Liver (tissue), 9 donors: ENCODE data around the gene CFAP70. TPM values are rescaled to one million over a fixed set of nuclear protein-coding genes. Genes with fewer than 3 reads are reported as not detected.
"Not testable (repeated sequence)": the region's sequence is repeated elsewhere in the genome, so short reads cannot be mapped to it uniquely, and the experiment has no call there.

Experiments used
- DNase-seq: peaks from one replicate; pipeline ENCODE4 v3.0.0-alpha.2; 2017; ENCODE audit warnings: low spot score
- H3K27ac ChIP-seq, 2 donors: one replicate each; pipeline ENCODE4 v1.7.0; 2013; ENCODE audit warnings: inconsistent platforms in 2 of 2, low read length in 2 of 2, control low read depth in 1 of 2, low read depth in 1 of 2, mild to moderate bottlenecking in 1 of 2
- H3K27me3 ChIP-seq, 4 donors: one replicate each; pipeline versions ENCODE4 v1.6.1 to v1.7.0; 2013; ENCODE audit warnings: low read length in 3 of 4, inconsistent platforms in 1 of 4, mild to moderate bottlenecking in 1 of 4, moderate library complexity in 1 of 4; ENCODE audit not compliant: control insufficient read depth in 4 of 4, insufficient read depth in 4 of 4
- H3K36me3 ChIP-seq, 4 donors: one replicate each; pipeline versions ENCODE4 v1.6.1 to v1.7.0; 2013; ENCODE audit warnings: low read length in 3 of 4, mild to moderate bottlenecking in 3 of 4, low read depth in 1 of 4, moderate library complexity in 1 of 4; ENCODE audit not compliant: control insufficient read depth in 4 of 4, insufficient read depth in 3 of 4
- H3K4me1 ChIP-seq, 4 donors: one replicate each; pipeline versions ENCODE4 v1.6.1 to v1.7.0; 2013; ENCODE audit warnings: low read length in 3 of 4, mild to moderate bottlenecking in 3 of 4, moderate library complexity in 1 of 4; ENCODE audit not compliant: control insufficient read depth in 4 of 4, insufficient read depth in 4 of 4
- H3K4me3 ChIP-seq, 3 donors: one replicate each; pipeline versions ENCODE4 v1.6.1 to v1.7.0; 2013; ENCODE audit warnings: low read length in 3 of 3, control low read depth in 1 of 3, low read depth in 1 of 3, mild to moderate bottlenecking in 1 of 3
- H3K9ac ChIP-seq, 2 donors: one replicate each; pipeline ENCODE4 v1.7.0; 2013; ENCODE audit warnings: low read length in 2 of 2, mild to moderate bottlenecking in 2 of 2, moderate library complexity in 2 of 2, control low read depth in 1 of 2, low read depth in 1 of 2
- H3K9me3 ChIP-seq, 4 donors: one replicate each; pipeline versions ENCODE4 v1.6.1 to v1.7.0; 2013; ENCODE audit warnings: low read length in 3 of 4; ENCODE audit not compliant: control insufficient read depth in 4 of 4
- EGR1 ChIP-seq, 2 donors: IDR thresholded peaks; 2 replicates each; pipeline ENCODE4 v1.6.1; 2016 to 2018; ENCODE audit warnings: antibody characterized with exemption in 2 of 2, low read depth in 2 of 2
- FOXA1 ChIP-seq: IDR thresholded peaks from 2 replicates; pipeline ENCODE4 v1.6.1; 2016; ENCODE audit warnings: antibody characterized with exemption
- FOXA2 ChIP-seq: IDR thresholded peaks from 2 replicates; pipeline ENCODE4 v1.6.1; 2016; ENCODE audit warnings: antibody characterized with exemption
- GABPA ChIP-seq, 2 donors: IDR thresholded peaks in 1 of 2; conservative IDR thresholded peaks in 1 of 2; 2 replicates each; pipeline ENCODE4 v1.6.1; 2016; ENCODE audit warnings: antibody characterized with exemption in 2 of 2, mild to moderate bottlenecking in 1 of 2, moderate library complexity in 1 of 2
- HNF4A ChIP-seq, 2 donors: conservative IDR thresholded peaks; 2 replicates each; pipeline ENCODE4 v1.6.1; 2016; ENCODE audit warnings: antibody characterized with exemption in 2 of 2, mild to moderate bottlenecking in 2 of 2
- JUND ChIP-seq, 2 donors: IDR thresholded peaks; 2 replicates each; pipeline ENCODE4 v1.6.1; 2016; ENCODE audit warnings: antibody characterized with exemption in 2 of 2
- WGBS: extraction: QIAGEN DNeasy Blood & Tissue Kit; methylation state at CpG from one replicate; pipeline ENCODE4 v1.1.7; 2013; 5-methylcytosine and 5-hydroxymethylcytosine counted together
- polyA plus RNA-seq, 2 donors: library from polyadenylated mRNA; stranded (reverse) in 1 of 2; unstranded in 1 of 2; fragments of 200-250 nt in 1 of 2; fragments of >200 nt in 1 of 2; fragmentation: Nextera tagmentation in 1 of 2; extraction: Ambion mirVana in 1 of 2; gene quantifications; one replicate each; pipeline versions ENCODE4 v1.2.1 to v1.2.3, GENCODE V29; 2013 to 2015
- total RNA-seq, 2 donors: library from RNA; depleted of rRNA; stranded (reverse); fragments of >200 nt; gene quantifications; one replicate each; pipeline ENCODE4 v1.2.3, GENCODE V29; 2014
- TF ChIP-seq, protein P1 (sequence below): IDR thresholded peaks from 2 replicates; pipeline ENCODE4 v1.6.1; 2016; ENCODE audit warnings: antibody characterized with exemption
- TF ChIP-seq, protein P2 (sequence below): IDR thresholded peaks from 2 replicates; pipeline ENCODE4 v1.6.1; 2016; ENCODE audit warnings: antibody characterized with exemption, mild to moderate bottlenecking
- donor health status: healthy.
- donor health status: healthy.
- donor health status: healthy.
- donor health status: healthy.
- donor health status: healthy.

The CFAP70 gene
- total and polyA plus RNA-seq, 4 donors, result 0.46 to 2.3 (median 0.80) TPM

DNA sequence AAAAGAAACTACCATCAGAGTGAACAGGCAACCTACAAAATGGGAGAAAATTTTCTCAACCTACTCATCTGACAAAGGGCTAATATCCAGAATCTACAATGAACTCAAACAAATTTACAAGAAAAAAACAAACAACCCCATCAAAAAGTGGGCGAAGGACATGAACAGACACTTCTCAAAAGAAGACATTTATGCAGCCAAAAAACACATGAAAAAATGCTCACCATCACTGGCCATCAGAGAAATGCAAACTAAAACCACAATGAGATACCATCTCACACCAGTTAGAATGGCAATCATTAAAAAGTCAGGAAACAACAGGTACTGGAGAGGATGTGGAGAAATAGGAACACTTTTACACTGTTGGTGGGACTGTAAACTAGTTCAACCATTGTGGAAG is 30.1 kb downstream of the CFAP70 start:
- no CpG with 5 or more reads among the region's 1 CpG for WGBS
- not testable (repeated sequence) for H3K36me3 ChIP-seq, H3K27ac ChIP-seq, H3K4me3 ChIP-seq, H3K27me3 ChIP-seq, H3K9ac ChIP-seq, DNase-seq, H3K4me1 ChIP-seq, H3K9me3 ChIP-seq

DNA sequence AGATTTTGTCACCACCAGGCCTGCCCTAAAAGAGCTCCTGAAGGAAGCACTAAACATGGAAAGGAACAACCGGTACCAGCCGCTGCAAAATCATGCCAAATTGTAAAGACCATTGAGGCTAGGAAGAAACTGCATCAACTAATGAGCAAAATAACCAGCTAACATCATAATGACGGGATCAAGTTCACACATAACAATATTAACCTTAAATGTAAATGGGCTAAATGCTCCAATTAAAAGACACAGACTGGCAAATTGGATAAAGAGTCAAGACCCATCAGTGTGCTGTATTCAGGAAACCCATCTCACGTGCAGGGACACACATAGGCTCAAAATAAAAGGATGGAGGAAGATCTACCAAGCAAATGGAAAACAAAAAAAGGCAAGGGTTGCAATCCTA is 33.4 kb downstream of the CFAP70 start:
- not testable (repeated sequence) for H3K9ac ChIP-seq, H3K9me3 ChIP-seq, H3K27me3 ChIP-seq, H3K4me1 ChIP-seq, H3K4me3 ChIP-seq, H3K27ac ChIP-seq, DNase-seq, H3K36me3 ChIP-seq
- WGBS, result 66% methylated on average over 2 of the region's 4 CpGs

DNA sequence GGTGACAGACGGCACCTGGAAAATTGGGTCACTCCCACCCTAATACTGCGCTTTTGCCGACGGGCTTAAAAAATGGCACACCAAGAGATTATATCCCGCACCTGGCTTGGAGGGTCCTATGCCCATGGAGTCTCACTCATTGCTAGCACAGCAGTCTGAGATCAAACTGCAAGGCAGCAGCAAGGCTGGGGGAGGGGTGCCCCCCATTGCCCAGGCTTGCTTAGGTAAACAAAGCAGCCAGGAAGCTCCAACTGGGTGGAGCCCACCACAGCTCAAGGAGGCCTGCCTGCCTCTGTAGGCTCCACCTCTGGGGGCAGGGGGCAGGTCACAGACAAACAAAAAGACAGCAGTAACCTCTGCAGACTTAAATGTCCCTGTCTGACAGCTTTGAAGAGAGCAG is 35.1 kb downstream of the CFAP70 start:
- 99% methylated on average over 5 of the region's 5 CpGs for WGBS

DNA sequence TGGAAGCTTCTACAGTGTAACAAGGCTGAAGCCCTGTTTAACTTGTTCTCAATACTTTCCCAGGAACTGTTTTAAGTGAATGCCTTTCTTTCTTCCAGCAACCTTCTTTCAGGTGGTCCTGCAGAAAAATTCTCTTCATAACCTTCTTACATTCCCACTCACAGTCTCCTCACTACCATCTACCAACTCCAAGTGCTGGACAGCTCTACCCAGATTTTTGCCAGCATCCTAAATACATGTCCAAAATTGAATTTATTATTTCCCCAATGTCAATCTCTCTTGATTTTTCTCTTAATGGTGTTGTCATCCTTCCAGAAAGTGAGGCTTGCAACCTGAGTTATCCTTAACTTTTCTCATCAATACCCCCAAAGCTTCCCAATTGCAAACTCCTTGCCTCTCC is 48.2 kb downstream of the CFAP70 start:
- Histone ChIP-seq H3K4me1 (no peaks in the 10 kb centered on the region), H3K9ac (no peak overlapping the region), H3K36me3 (no peaks in the 10 kb centered on the region), H3K9me3 (peaks cover 0 to 12% (median 2%) of the 10 kb centered on the region in 4 donors), H3K4me3 (no peak overlapping the region), H3K27me3 (no peaks in the 10 kb centered on the region), H3K27ac (no peak overlapping the region)
- TF ChIP-seq, protein P1, sequence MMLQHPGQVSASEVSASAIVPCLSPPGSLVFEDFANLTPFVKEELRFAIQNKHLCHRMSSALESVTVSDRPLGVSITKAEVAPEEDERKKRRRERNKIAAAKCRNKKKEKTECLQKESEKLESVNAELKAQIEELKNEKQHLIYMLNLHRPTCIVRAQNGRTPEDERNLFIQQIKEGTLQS, result no peak
- no peak for DNase-seq

More for the DNA sequence above, 35.1 kb downstream of the CFAP70 start:
- not testable (repeated sequence) for H3K36me3 ChIP-seq, H3K4me1 ChIP-seq, H3K27me3 ChIP-seq, H3K27ac ChIP-seq, DNase-seq, H3K9ac ChIP-seq, H3K9me3 ChIP-seq, H3K4me3 ChIP-seq

DNA sequence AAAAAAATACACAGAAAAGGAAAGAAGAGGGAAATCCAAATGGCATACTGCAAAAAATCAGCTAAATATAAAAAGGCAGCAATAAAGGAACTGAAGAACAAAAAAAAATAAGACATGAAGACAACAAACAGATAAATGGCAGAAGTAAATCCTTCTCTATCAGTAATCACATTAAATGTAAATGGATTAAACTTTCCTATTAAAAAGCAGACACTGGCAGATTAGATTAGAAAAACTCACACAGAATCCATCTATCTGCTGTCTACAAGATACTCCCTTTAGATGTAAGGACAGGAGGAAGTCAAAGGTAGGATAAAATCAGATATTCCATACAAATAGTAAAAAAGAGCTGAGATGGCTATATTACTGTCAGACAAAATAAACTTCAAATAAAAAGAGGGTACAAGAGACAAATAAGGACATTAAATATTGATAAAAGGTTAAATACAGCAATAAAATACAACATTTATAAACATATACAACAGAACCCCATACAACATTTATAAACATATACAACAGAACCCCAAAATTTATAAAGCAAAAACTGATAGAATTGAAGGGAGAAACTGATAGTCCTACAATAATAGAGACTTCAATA is 51.4 kb downstream of the CFAP70 start:
- Histone ChIP-seq H3K27me3 (no peaks in the 10 kb centered on the region), H3K9me3 (peaks cover 0 to 12% (median 2%) of the 10 kb centered on the region in 4 donors), H3K27ac (no peak overlapping the region), H3K4me1 (no peaks in the 10 kb centered on the region), H3K4me3 (no peak overlapping the region), H3K9ac (no peak overlapping the region), H3K36me3 (no peaks in the 10 kb centered on the region)
- TF ChIP-seq JUND (IDR thresholded peaks at IDR 0.05) (no peak), FOXA2 (no peak), HNF4A (conservative IDR thresholded peaks at IDR 0.05) (no peak), GABPA (IDR thresholded peaks at IDR 0.05 in 1 of 2, conservative IDR thresholded peaks at IDR 0.05 in 1 of 2) (no peak), EGR1 (IDR thresholded peaks at IDR 0.05; ENCODE audit: low read depth in 2 of 2) (no peak), FOXA1 (no peak)
- TF ChIP-seq, protein P1, result no peak
- TF ChIP-seq, protein P2, sequence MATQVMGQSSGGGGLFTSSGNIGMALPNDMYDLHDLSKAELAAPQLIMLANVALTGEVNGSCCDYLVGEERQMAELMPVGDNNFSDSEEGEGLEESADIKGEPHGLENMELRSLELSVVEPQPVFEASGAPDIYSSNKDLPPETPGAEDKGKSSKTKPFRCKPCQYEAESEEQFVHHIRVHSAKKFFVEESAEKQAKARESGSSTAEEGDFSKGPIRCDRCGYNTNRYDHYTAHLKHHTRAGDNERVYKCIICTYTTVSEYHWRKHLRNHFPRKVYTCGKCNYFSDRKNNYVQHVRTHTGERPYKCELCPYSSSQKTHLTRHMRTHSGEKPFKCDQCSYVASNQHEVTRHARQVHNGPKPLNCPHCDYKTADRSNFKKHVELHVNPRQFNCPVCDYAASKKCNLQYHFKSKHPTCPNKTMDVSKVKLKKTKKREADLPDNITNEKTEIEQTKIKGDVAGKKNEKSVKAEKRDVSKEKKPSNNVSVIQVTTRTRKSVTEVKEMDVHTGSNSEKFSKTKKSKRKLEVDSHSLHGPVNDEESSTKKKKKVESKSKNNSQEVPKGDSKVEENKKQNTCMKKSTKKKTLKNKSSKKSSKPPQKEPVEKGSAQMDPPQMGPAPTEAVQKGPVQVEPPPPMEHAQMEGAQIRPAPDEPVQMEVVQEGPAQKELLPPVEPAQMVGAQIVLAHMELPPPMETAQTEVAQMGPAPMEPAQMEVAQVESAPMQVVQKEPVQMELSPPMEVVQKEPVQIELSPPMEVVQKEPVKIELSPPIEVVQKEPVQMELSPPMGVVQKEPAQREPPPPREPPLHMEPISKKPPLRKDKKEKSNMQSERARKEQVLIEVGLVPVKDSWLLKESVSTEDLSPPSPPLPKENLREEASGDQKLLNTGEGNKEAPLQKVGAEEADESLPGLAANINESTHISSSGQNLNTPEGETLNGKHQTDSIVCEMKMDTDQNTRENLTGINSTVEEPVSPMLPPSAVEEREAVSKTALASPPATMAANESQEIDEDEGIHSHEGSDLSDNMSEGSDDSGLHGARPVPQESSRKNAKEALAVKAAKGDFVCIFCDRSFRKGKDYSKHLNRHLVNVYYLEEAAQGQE, result no peak
- no peak for DNase-seq
